Effector memory CD4-positive, alpha-beta T cell (primary cell): ENCODE data around the gene GJA3.

Experiments used
- DNase-seq, 3 donors: peaks; one replicate each; pipeline ENCODE4 v3.0.0-alpha.2; 2020
- H3K27ac ChIP-seq: 2 replicates; pipeline ENCODE4 v1.7.0; 2013; ENCODE audit warnings: mild to moderate bottlenecking, low read length, moderate library complexity; ENCODE audit not compliant: insufficient read depth, poor library complexity, severe bottlenecking
- H3K27me3 ChIP-seq: replicated peaks from 2 replicates; pipeline ENCODE4 v1.7.0; 2013; ENCODE audit warnings: mild to moderate bottlenecking, low read length; ENCODE audit not compliant: insufficient read depth, control insufficient read depth, poor library complexity, severe bottlenecking
- H3K36me3 ChIP-seq: 2 replicates; pipeline ENCODE4 v1.7.0; 2013; ENCODE audit warnings: mild to moderate bottlenecking, low read length, moderate library complexity; ENCODE audit not compliant: control insufficient read depth, insufficient read depth
- H3K4me1 ChIP-seq: 2 replicates; pipeline ENCODE4 v1.7.0; 2013; ENCODE audit warnings: low read length, mild to moderate bottlenecking; ENCODE audit not compliant: control insufficient read depth, insufficient read depth, poor library complexity, severe bottlenecking
- H3K4me3 ChIP-seq: 2 replicates; pipeline ENCODE4 v1.7.0; 2013; ENCODE audit warnings: low read length, low read depth, mild to moderate bottlenecking; ENCODE audit not compliant: insufficient read depth, poor library complexity, severe bottlenecking
- H3K9me3 ChIP-seq: 2 replicates; pipeline ENCODE4 v1.7.0; 2013; ENCODE audit warnings: mild to moderate bottlenecking, low read length, moderate library complexity; ENCODE audit not compliant: control insufficient read depth

Gene GJA3

DNA sequence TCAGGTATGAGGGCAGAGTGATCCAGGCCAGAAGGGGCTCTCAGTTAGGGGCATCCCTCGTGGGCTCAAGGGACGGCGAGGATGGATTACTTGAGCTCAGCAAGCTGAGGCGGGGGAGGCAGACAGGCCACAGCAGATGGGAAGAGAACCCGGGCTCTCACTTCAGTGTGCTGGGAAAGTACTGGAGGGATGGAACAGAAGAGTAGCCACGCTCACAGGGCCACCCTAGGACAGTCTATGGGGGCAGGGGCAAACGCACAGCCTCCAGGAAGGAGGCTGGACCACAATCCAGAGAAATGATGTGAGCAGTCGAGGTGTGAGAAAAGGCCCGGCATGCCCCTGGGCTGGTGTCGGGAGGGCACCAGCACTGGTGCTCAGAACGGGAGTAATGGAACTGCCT is 9.2 kb downstream of the GJA3 start:
- no peak overlapping the region for H3K4me3 ChIP-seq
- no peak for DNase-seq
- no peak overlapping the region for H3K27ac ChIP-seq
- H3K9me3 ChIP-seq = no peaks in the 10 kb centered on the region
- H3K27me3 ChIP-seq = peaks cover 3% of the 10 kb centered on the region
- no peaks in the 10 kb centered on the region for H3K4me1 ChIP-seq
- no peaks in the 10 kb centered on the region for H3K36me3 ChIP-seq

DNA sequence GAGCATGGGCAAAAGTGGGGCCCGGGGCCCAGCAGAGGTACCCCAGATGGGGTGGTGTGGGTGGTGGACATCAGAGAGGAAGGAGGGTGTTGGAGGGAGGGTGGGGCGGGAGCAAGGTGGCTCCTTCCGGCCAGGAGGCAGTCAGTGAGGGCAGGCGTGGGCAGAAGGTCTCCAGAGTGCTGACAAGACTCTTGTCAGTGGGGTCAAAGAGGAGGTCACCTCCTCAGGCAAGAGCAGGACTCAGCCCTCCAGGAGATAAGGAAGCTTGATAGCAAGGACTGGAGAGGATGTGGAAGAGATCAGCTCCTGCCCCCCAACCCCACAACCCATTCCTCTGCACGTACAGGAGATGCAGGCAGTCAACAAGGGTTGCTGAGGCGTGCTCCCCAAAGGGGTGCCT is 9.8 kb downstream of the GJA3 start:
- no peaks in the 10 kb centered on the region for H3K9me3 ChIP-seq
- no peaks in the 10 kb centered on the region for H3K36me3 ChIP-seq
- peaks cover 3% of the 10 kb centered on the region for H3K27me3 ChIP-seq
- no peak overlapping the region for H3K4me3 ChIP-seq
- DNase-seq = no peak
- no peaks in the 10 kb centered on the region for H3K4me1 ChIP-seq
- no peak overlapping the region for H3K27ac ChIP-seq

DNA sequence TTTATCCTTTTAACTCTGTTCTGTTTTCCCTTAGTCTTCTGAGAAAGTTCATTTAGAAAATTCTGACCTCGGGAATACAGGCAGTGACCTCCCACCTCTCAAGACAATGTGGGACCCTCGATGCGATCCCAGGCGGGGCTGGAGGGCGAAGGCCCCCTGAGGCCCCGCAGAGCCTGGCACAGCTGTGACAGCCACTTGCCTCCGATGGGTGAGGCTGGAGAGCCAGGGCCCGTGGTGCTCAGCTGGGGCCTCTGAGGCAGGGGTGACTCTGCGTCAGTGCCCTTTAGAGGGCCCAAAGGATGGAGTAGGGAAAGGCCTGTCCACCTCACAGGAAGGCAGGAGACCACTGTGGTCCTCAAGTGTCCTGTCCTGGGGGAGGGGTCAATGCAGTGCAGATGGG is 10.3 kb downstream of the GJA3 start:
- H3K36me3 ChIP-seq = no peaks in the 10 kb centered on the region
- no peak overlapping the region for H3K27ac ChIP-seq
- H3K27me3 ChIP-seq = peaks cover 3% of the 10 kb centered on the region
- no peaks in the 10 kb centered on the region for H3K9me3 ChIP-seq
- no peaks in the 10 kb centered on the region for H3K4me1 ChIP-seq
- DNase-seq = no peak
- H3K4me3 ChIP-seq = no peak overlapping the region

DNA sequence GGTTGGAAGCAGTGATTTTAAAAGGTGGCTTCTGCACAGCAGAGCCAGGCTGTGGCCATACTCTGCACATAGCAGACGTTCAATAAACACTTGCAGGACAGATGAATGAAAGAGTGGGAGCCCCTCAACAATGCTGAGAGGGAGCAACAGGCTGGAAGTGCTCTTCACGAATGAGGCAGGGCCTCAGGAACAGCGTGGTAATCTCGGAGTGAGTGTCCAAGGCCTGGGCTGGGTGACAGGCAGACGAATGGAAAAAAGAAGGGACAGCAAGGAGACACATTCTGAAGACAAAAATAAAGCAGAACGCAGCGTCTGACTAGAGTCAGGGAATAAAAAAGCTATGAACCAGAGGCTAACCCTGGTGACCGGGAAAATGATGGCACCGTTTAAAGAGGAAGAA is 11.1 kb downstream of the GJA3 start:
- Histone ChIP-seq H3K4me1 (no peaks in the 10 kb centered on the region), H3K4me3 (no peak overlapping the region), H3K27me3 (peaks cover 3% of the 10 kb centered on the region), H3K36me3 (no peaks in the 10 kb centered on the region), H3K9me3 (no peaks in the 10 kb centered on the region), H3K27ac (no peak overlapping the region)
- DNase-seq = no peak

DNA sequence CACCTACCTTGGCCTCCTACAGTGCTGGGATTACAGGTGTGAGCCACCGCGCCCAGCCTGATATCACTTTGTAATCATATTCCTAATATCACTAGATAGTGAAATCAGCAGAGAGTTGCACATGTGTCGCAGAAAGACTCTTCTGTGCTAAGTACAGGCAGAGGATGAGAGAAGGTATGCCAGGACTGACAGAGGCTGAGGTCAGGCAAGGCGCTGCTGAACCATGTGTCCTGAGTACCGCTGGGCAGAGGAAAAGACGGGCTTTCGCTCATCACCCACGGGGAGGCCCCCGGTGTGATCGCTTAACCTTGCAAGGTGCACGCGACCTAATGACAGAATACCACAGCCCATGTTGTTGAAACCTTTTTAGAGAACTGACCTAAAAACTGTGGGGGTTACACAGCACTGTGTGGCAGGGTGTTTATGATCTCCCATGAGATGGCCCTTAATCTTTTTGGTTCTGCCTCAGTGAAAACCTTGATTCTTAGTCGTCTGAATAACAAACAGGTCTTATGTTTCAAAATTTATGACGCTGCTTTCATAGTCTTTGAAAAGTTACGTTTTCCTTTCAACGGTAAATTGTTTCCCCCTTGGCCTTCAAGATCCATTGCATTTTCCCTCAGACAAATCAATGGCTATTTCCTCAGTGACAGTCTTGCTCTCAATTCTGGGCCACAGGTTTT is 12.2 kb downstream of the GJA3 start:
- Histone ChIP-seq H3K4me3 (no peak overlapping the region), H3K4me1 (no peaks in the 10 kb centered on the region), H3K9me3 (no peaks in the 10 kb centered on the region), H3K36me3 (no peaks in the 10 kb centered on the region), H3K27me3 (peaks cover 3% of the 10 kb centered on the region), H3K27ac (no peak overlapping the region)
- DNase-seq = no peak

DNA sequence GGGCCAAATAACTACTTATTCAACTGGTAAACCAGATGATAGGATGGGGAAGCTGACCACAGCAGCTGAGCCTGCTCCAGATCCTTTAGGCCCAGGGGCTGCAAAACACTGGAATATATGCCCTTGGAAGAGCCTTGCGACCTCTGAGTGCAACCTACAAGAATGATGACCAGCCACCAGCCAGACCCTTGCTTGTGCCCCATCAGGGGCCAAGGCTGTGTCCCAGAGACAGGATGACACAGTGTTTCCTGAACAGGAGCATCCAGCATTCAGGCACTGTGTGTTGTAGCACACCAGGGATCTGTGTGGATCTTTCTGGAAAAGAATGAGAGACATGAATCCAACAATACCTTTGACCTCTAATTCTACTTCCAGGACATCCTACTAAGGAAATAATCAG is 14.5 kb downstream of the GJA3 start:
- Histone ChIP-seq H3K27me3 (peaks cover 11% of the 10 kb centered on the region), H3K27ac (no peak overlapping the region), H3K9me3 (no peaks in the 10 kb centered on the region), H3K36me3 (no peaks in the 10 kb centered on the region), H3K4me3 (no peak overlapping the region), H3K4me1 (no peaks in the 10 kb centered on the region)
- DNase-seq = no peak

DNA sequence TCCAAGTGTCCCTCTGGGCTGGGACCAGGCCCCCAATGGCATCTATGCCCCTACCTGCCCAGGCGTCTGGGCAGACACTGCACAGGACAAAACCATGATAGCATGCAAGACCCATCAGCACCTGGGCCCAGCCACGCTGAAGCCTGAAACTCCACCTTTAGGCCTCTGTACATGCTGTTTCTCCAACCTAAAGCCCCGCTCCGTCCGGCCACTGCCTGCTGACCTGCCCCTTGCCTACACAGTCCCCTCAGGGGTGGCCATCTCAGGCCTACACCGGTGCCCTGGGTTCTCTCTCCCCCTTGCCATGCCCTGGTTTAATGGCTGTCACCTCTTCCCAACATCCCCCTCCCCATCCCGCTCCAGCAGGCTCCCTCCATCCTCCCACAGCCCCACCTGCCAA is 15.3 kb downstream of the GJA3 start:
- Histone ChIP-seq H3K36me3 (no peaks in the 10 kb centered on the region), H3K27me3 (peaks cover 14% of the 10 kb centered on the region), H3K9me3 (no peaks in the 10 kb centered on the region), H3K4me1 (no peaks in the 10 kb centered on the region), H3K4me3 (no peak overlapping the region), H3K27ac (no peak overlapping the region)
- DNase-seq = no peak

DNA sequence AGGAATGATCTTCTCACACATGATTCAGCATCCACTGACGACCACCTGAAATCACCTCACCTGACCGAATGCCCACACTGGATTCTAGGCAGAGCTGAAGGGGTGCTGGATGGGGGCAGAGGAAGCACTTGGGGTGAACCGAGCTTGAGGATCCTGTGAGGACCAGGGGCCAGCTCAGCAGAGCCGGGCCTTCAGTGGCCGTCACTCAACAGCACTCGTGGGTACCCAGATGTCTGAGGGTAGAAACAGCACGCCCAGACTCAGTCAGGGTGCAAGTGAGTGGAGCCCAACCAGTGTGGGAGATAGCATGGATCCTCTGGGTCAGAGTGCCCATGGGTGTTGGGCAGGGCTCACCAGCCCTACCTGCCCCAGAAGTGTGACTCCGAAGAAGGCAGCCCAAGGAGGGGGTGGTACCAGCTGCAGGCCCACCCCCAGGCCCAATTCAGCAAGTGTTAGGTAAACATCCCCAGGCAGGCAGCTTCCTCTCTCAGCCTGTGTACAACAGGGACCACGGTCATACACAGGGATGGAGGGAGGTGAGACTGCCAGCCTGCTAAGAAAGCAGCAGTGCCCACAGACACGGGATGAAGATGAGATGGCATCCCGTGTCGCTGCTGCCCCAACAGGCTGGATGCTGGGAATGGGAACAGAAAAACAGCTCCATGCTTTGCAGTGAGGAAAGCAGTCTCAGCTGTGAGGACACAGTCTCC is 16.6 kb downstream of the GJA3 start:
- Histone ChIP-seq H3K27me3 (peaks cover 14% of the 10 kb centered on the region), H3K9me3 (no peaks in the 10 kb centered on the region), H3K36me3 (no peaks in the 10 kb centered on the region), H3K27ac (no peak overlapping the region), H3K4me3 (no peak overlapping the region), H3K4me1 (no peaks in the 10 kb centered on the region)
- DNase-seq = no peak

DNA sequence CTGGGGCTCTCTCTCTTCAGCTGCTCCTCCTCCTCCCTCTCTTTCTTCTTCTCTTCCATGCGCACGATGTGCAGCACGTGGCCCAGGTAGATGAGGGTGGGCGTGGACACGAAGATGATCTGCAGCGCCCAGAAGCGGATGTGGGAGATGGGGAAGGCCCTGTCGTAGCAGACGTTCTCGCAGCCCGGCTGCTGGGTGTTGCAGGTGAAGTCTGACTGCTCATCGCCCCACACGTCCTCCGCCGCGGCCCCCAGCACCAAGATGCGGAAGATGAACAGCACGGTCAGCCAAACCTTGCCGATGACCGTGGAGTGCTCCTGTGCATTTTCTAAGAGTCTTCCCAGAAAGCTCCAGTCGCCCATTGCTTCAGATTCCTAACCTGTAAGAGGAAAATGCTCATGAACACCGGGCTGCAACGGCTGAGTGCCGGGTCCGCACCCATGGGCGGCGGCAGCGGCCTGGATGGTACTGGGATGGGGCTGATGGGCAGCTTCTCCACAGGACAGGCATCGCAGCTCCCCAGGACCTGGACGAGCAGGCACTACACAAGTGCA is 17.8 kb downstream of the GJA3 start:
- Histone ChIP-seq H3K9me3 (no peaks in the 10 kb centered on the region), H3K27ac (no peak overlapping the region), H3K4me3 (no peak overlapping the region), H3K4me1 (no peaks in the 10 kb centered on the region), H3K36me3 (no peaks in the 10 kb centered on the region), H3K27me3 (peaks cover 16% of the 10 kb centered on the region)
- DNase-seq = no peak
